K562 (cell line): Measurements from ENCODE around the gene C12orf75. TPM values are rescaled to one million over a fixed set of nuclear protein-coding genes. Genes with fewer than 3 reads are reported as not detected.

Source experiments
- ATAC-seq: fragments of 200-7000 bp; cut with Tn5 transposase; 3 replicates; pipeline ENCODE4 v1.9.1; 2020; ENCODE audit warnings: moderate library complexity
- BruUV-seq: library from RNA; stranded (reverse); fragments of 400-500 nt; replicated peaks from 2 replicates; lab custom pipeline; 2021; lab: Mats Ljungman, UMichigan
- CTCF ChIA-PET: fragments of 300-600 bp; formaldehyde crosslinking; extraction: SDS; loops from one replicate; lab custom pipeline; 2021; ENCODE audit warnings: low intra/inter-chr PET ratio; lab: Yijun Ruan, JAX
- POLR2A ChIA-PET: fragments of 300-600, 350-650 bp; sonication (Branson Sonifier 250); formaldehyde crosslinking; extraction: SDS; loops from one replicate; lab custom pipeline; 2021; ENCODE audit warnings: antibody characterized with exemption, inconsistent platforms; lab: Yijun Ruan, JAX
- DNase-seq, 4 experiments: peaks; one replicate each; pipeline versions ENCODE4 v3.0.0 to v3.0.0-alpha.2; 2011 to 2018; ENCODE audit warnings: low spot score in 3 of 4, mixed read lengths in 3 of 4; ENCODE audit errors: extremely low read depth in 1 of 4
- FAIRE-seq: peaks from 2 replicates; lab custom pipeline; 2011; peaks lifted over from hg19 to GRCh38; lab: Jason Lieb, UNC
- H2AFZ ChIP-seq: 2 replicates; pipeline ENCODE4 v1.6.0; 2011; ENCODE audit warnings: low read depth, low read length, control low read depth, inconsistent platforms
- H3K27ac ChIP-seq: fragments of 200-600 bp; 3 replicates; pipeline ENCODE4 v1.8.0; 2011; ENCODE audit warnings: low read depth, mild to moderate bottlenecking, control low read depth, inconsistent platforms, low read length, moderate library complexity, mixed read lengths; ENCODE audit errors: extremely low read depth
- H3K27me3 ChIP-seq, 2 experiments: fragments of 300-600 bp in 1 of 2; 2 replicates in 1 of 2; 3 replicates in 1 of 2; pipeline versions ENCODE4 v1.6.0 to v1.8.0; 2011; ENCODE audit warnings: inconsistent platforms in 2 of 2, low read length in 2 of 2, mild to moderate bottlenecking in 1 of 2, mixed read lengths in 1 of 2, moderate library complexity in 1 of 2; ENCODE audit not compliant: control insufficient read depth in 2 of 2, insufficient read depth in 2 of 2
- H3K36me3 ChIP-seq: fragments of 300-600 bp; 3 replicates; pipeline ENCODE4 v1.8.0; 2011; ENCODE audit warnings: mild to moderate bottlenecking, low read length, inconsistent platforms; ENCODE audit not compliant: control insufficient read depth, insufficient read depth
- H3K4me1 ChIP-seq, 2 experiments: fragments of 200-600 bp in 1 of 2; replicated peaks in 1 of 2; 2 replicates in 1 of 2; 3 replicates in 1 of 2; pipeline versions ENCODE4 v1.5.1 to v1.8.0; 2011; ENCODE audit warnings: inconsistent platforms in 2 of 2, low read length in 2 of 2, mild to moderate bottlenecking in 1 of 2, mixed read lengths in 1 of 2, moderate library complexity in 1 of 2; ENCODE audit not compliant: control insufficient read depth in 2 of 2, insufficient read depth in 2 of 2
- H3K4me2 ChIP-seq: 2 replicates; pipeline ENCODE4 v1.6.1; 2011; ENCODE audit warnings: low read length, control low read depth, inconsistent platforms, mixed read lengths; ENCODE audit not compliant: insufficient read depth
- H3K4me3 ChIP-seq: fragments of 200-600 bp; sonication (generic), shearing (Covaris generic); 2 replicates; pipeline ENCODE4 v1.5.1; 2016; ENCODE audit warnings: control low read depth, inconsistent platforms
- H3K79me2 ChIP-seq: fragments of 200-600 bp; 3 replicates; pipeline ENCODE4 v1.8.0; 2011; ENCODE audit warnings: low read length, inconsistent platforms; ENCODE audit not compliant: control insufficient read depth, insufficient read depth
- H3K9ac ChIP-seq, 2 experiments: 2 replicates each; pipeline versions ENCODE4 v1.6.0 to v1.6.1; 2011; ENCODE audit warnings: low read depth in 2 of 2, low read length in 2 of 2, control low read depth in 1 of 2, inconsistent platforms in 1 of 2, mild to moderate bottlenecking in 1 of 2, mixed read lengths in 1 of 2; ENCODE audit not compliant: insufficient read depth in 1 of 2
- H3K9me1 ChIP-seq: one replicate; pipeline ENCODE4 v1.6.0; 2011; ENCODE audit warnings: inconsistent platforms, mild to moderate bottlenecking, low read length, moderate library complexity; ENCODE audit not compliant: control insufficient read depth, insufficient read depth
- H3K9me3 ChIP-seq: replicated peaks from 2 replicates; pipeline ENCODE4 v1.5.1; 2011; ENCODE audit warnings: low read depth, low read length, inconsistent platforms; ENCODE audit not compliant: control insufficient read depth, insufficient read depth
- H4K20me1 ChIP-seq: replicated peaks from 2 replicates; pipeline ENCODE4 v1.6.1; 2011; ENCODE audit warnings: low read length, inconsistent platforms, mixed read lengths; ENCODE audit not compliant: control insufficient read depth, insufficient read depth
- BACH1 ChIP-seq: fragments of 200-800 bp; sonication (Bioruptor generic); IDR thresholded peaks from 2 replicates; pipeline ENCODE4 v1.6.1; 2016; ENCODE audit warnings: missing genetic modification characterization, missing compliant biosample characterization
- EWSR1 ChIP-seq: fragments of 450-650 bp; IDR thresholded peaks from 2 replicates; pipeline ENCODE4 v1.6.1; 2018; ENCODE audit warnings: borderline replicate concordance, mild to moderate bottlenecking, low read depth, moderate library complexity; ENCODE audit not compliant: partially characterized antibody
- FOXP1 ChIP-seq: sonication (generic); formaldehyde crosslinking; IDR thresholded peaks from 2 replicates; pipeline ENCODE4 v1.8.0; 2022; ENCODE audit warnings: mild to moderate bottlenecking, missing genetic modification reagents
- HDAC3 ChIP-seq: fragments of 450-650 bp; IDR thresholded peaks from 2 replicates; pipeline ENCODE4 v1.6.1; 2018; ENCODE audit warnings: borderline replicate concordance, mild to moderate bottlenecking, moderate library complexity; ENCODE audit not compliant: partially characterized antibody
- IRF1 ChIP-seq: sonication (generic); formaldehyde crosslinking; IDR thresholded peaks from 2 replicates; pipeline ENCODE4 v1.8.0; 2022; ENCODE audit warnings: missing genetic modification reagents, mild to moderate bottlenecking, borderline replicate concordance
- L3MBTL2 ChIP-seq: fragments of 450-650 bp; IDR thresholded peaks from 2 replicates; pipeline ENCODE4 v1.6.1; 2016; ENCODE audit warnings: mild to moderate bottlenecking, moderate library complexity
- PTBP1 ChIP-seq: fragments of 200-400 bp; formaldehyde crosslinking; IDR thresholded peaks from 2 replicates; pipeline ENCODE4 v1.6.1; 2017; ENCODE audit warnings: low read depth, low read length
- RFX7 ChIP-seq: fragments of 250-450 bp; sonication (Bioruptor Pico); IDR thresholded peaks from 2 replicates; pipeline ENCODE4 v1.5.1; 2021; ENCODE audit warnings: mild to moderate bottlenecking
- TAL1 ChIP-seq: fragments of 450-650 bp; IDR thresholded peaks from 2 replicates; pipeline ENCODE4 v1.6.1; 2016; ENCODE audit warnings: mild to moderate bottlenecking
- ZBTB17 ChIP-seq: fragments of 450-650 bp; formaldehyde crosslinking; IDR thresholded peaks from 2 replicates; pipeline ENCODE4 v1.4.0; 2020; ENCODE audit warnings: mild to moderate bottlenecking
- ZBTB49 ChIP-seq: sonication (generic); formaldehyde crosslinking; IDR thresholded peaks from 2 replicates; pipeline ENCODE4 v1.8.0; 2022; ENCODE audit warnings: missing genetic modification reagents, mild to moderate bottlenecking, borderline replicate concordance
- ZNF316 ChIP-seq: fragments of 450-650 bp; IDR thresholded peaks from 2 replicates; pipeline ENCODE4 v1.6.1; 2016
- ZNF408 ChIP-seq: fragments of 250-450 bp; sonication (Bioruptor Pico); IDR thresholded peaks from 2 replicates; pipeline ENCODE4 v1.4.0; 2020; ENCODE audit warnings: low read depth, mild to moderate bottlenecking, moderate library complexity
- ZNF445 ChIP-seq: fragments of 250-450 bp; sonication (Bioruptor Pico); IDR thresholded peaks from 2 replicates; pipeline ENCODE4 v1.4.0; 2020; ENCODE audit warnings: low read depth, mild to moderate bottlenecking, moderate library complexity
- WGBS: fragments of 100-300 bp; shearing (Covaris generic); methylation state at CpG from one replicate; pipeline ENCODE4 v1.1.6; 2016; ENCODE audit warnings: low coverage, mixed read lengths; ENCODE audit not compliant: insufficient coverage; ENCODE audit errors: missing lambda C conversion rate; 5-methylcytosine and 5-hydroxymethylcytosine counted together
- in situ Hi-C: fragments of 300-500 bp; cut with MboI; formaldehyde crosslinking; loops from 4 replicates; pipeline ENCODE4 v1.15.0; 2018; ENCODE audit warnings: inconsistent platforms, mixed read lengths
- intact Hi-C: fragments of 100-400 bp; cut with micrococcal nuclease; formaldehyde crosslinking; loops from 2 replicates; pipeline ENCODE4 v1.14.2; 2022
- polyA plus RNA-seq, 8 experiments: library from polyadenylated mRNA; depleted of rRNA in 4 of 8; stranded (reverse) in 5 of 8; unstranded in 3 of 8; fragments of >200 nt; fragmentation: Nextera tagmentation in 2 of 8; fragmentation: Illumina TruSeq in 1 of 8; extraction: Ambion mirVana in 2 of 8; extraction: Trizol in 1 of 8; gene quantifications; 2 replicates each; pipeline versions ENCODE4 v1.2.1 to v1.2.3, GENCODE V29; 2011 to 2014; ENCODE audit warnings: inconsistent platforms in 1 of 8, missing spikeins in 1 of 8
- total RNA-seq, 7 experiments: library from RNA; depleted of rRNA in 6 of 7; stranded (reverse); fragments of >200 nt in 6 of 7; fragmentation: Illumina TruSeq in 2 of 7; extraction: Trizol in 2 of 7; gene quantifications; 2 replicates each; pipeline versions ENCODE4 v1.2.1 to v1.2.3, GENCODE V29; 2011 to 2021; ENCODE audit warnings: low replicate concordance in 1 of 7

The C12orf75 gene
- total and polyA plus RNA-seq, 9 of the 15 experiments (the other 6 are each of a cell fraction or from before 2014, with no cell fraction given) = 0.06 to 0.82 (median 0.26) TPM; not detected in 3

- Histone ChIP-seq H3K36me3 (no peaks in the 10 kb centered on the region), H4K20me1 (no peaks in the 10 kb centered on the region), H3K9me1 (no peaks in the 10 kb centered on the region), H3K27ac (no peak overlapping the region), H3K4me1 (no peaks in the 10 kb centered on the region), H3K9ac (no peak overlapping the region), H3K79me2 (no peaks in the 10 kb centered on the region), H3K27me3 (no peaks in the 10 kb centered on the region; a peak in 1 of 5 replicates), H2AFZ (no peak overlapping the region), H3K4me3 (no peak overlapping the region), H3K4me2 (no peak overlapping the region), H3K9me3 (no peaks in the 10 kb centered on the region)
- in situ Hi-C loops (no loop called here), intact Hi-C loops (no loop called here)
- ChIA-PET POLR2A (interaction anchor here (1.0 kb wide), 1 partner anchor 9 kb away, joined by 3 read pairs; no protein-coding TSS in a partner anchor), CTCF (no interaction called here)
- FAIRE-seq = no peak
- DNase-seq = no peak
- BruUV-seq = no TSS peak
- WGBS = 0% methylated on average over 1 of the region's 1 CpG
- ATAC-seq = no peak
- no peak for TF ChIP-seq PTBP1
- TF ChIP-seq FOXP1 (CRISPR knock-in tag) = no peak
- TF ChIP-seq ZNF316 = peak; percentile 38
- TF ChIP-seq IRF1 (CRISPR knock-in tag) = no peak
These were observed 45.1 kb upstream of the C12orf75 start for GRCh38 chr12:105285378-105285777.

GRCh38 chr12:105287408-105287807 lies 43.1 kb upstream of the C12orf75 start:
- Histone ChIP-seq H3K4me2 (no peak overlapping the region), H3K4me1 (no peaks in the 10 kb centered on the region), H3K27ac (no peak overlapping the region), H3K27me3 (no peaks in the 10 kb centered on the region), H4K20me1 (no peaks in the 10 kb centered on the region), H3K36me3 (no peaks in the 10 kb centered on the region), H3K9me1 (no peaks in the 10 kb centered on the region), H3K9me3 (no peaks in the 10 kb centered on the region), H2AFZ (no peak overlapping the region), H3K4me3 (no peak overlapping the region), H3K9ac (no peak overlapping the region), H3K79me2 (no peaks in the 10 kb centered on the region)
- WGBS = 0% methylated on average over 1 of the region's 1 CpG
- no TSS peak for BruUV-seq
- no peak for FAIRE-seq
- no peak for ATAC-seq
- intact Hi-C loops (no loop called here), in situ Hi-C loops (no loop called here)
- no peak for DNase-seq
- CTCF ChIA-PET = no interaction called here
- POLR2A ChIA-PET = no interaction called here
- TF ChIP-seq BACH1 (tag) (no peak), RFX7 (CRISPR knock-in tag) (no peak), HDAC3 (no peak), L3MBTL2 (no peak), ZBTB17 (CRISPR knock-in tag) (no peak), ZBTB49 (no peak), ZNF408 (CRISPR knock-in tag) (no peak), EWSR1 (no peak), ZNF445 (no peak), TAL1 (no peak)
